PC-9 (cell line): ENCODE results near the gene MYO1H. TPM values are rescaled to one million over a fixed set of nuclear protein-coding genes. Genes with fewer than 3 reads are reported as not detected.

Experiments
- BruUV-seq: library from RNA; stranded (reverse); fragments of 400-500 nt; replicated peaks from 2 replicates; lab custom pipeline; 2021; lab: Mats Ljungman, UMichigan
- CTCF ChIA-PET: fragments of 300-600 bp; sonication (Branson Sonifier 250); formaldehyde crosslinking; loops from one replicate; lab custom pipeline; 2022; ENCODE audit warnings: antibody characterized with exemption; lab: Charles Lee
- POLR2A ChIA-PET: fragments of 300-600 bp; sonication (Branson Sonifier 250); formaldehyde crosslinking; loops from one replicate; lab custom pipeline; 2022; ENCODE audit warnings: antibody characterized with exemption; ENCODE audit not compliant: unreplicated experiment; lab: Charles Lee
- DNase-seq, 2 experiments: peaks; one replicate each; pipeline versions ENCODE4 v3.0.0 to v3.0.0-alpha.2; 2015 to 2022; ENCODE audit warnings: mixed read lengths in 1 of 2
- H2AFZ ChIP-seq: fragments of 200-600 bp; sonication (generic); 2 replicates; pipeline ENCODE4 v1.8.1; 2017; ENCODE audit warnings: antibody characterized with exemption
- H3F3A ChIP-seq: fragments of 200-600 bp; sonication (generic); 2 replicates; pipeline ENCODE4 v1.8.1; 2017; ENCODE audit warnings: antibody characterized with exemption, mild to moderate bottlenecking, low read depth; ENCODE audit not compliant: insufficient read depth
- H3K27ac ChIP-seq: fragments of 200-600 bp; sonication (generic); 2 replicates; pipeline ENCODE4 v1.6.1; 2016; ENCODE audit warnings: mixed run types
- H3K27me3 ChIP-seq: fragments of 200-600 bp; sonication (generic); 2 replicates; pipeline ENCODE4 v1.6.1; 2016; ENCODE audit warnings: low read depth, mixed run types; ENCODE audit not compliant: insufficient read depth
- H3K36me3 ChIP-seq: fragments of 200-600 bp; sonication (generic); 2 replicates; pipeline ENCODE4 v1.6.1; 2016; ENCODE audit warnings: low read depth, mixed run types
- H3K4me1 ChIP-seq: fragments of 200-600 bp; sonication (generic); replicated peaks from 2 replicates; pipeline ENCODE4 v1.6.1; 2016; ENCODE audit warnings: mixed run types; ENCODE audit not compliant: insufficient read depth
- H3K4me2 ChIP-seq: fragments of 200-600 bp; sonication (generic); 2 replicates; pipeline ENCODE4 v1.6.1; 2017; ENCODE audit warnings: mixed run types
- H3K4me3 ChIP-seq: fragments of 200-600 bp; sonication (generic); 2 replicates; pipeline ENCODE4 v1.6.1; 2016; ENCODE audit warnings: mixed run types
- H3K79me2 ChIP-seq: fragments of 200-600 bp; sonication (generic); 2 replicates; pipeline ENCODE4 v1.6.1; 2017; ENCODE audit warnings: low read depth, mixed run types
- H3K9me2 ChIP-seq: fragments of 200-600 bp; sonication (generic); 2 replicates; pipeline ENCODE4 v1.8.1; 2017; ENCODE audit warnings: mild to moderate bottlenecking; ENCODE audit not compliant: insufficient read depth
- H3K9me3 ChIP-seq: fragments of 200-600 bp; sonication (generic); 2 replicates; pipeline ENCODE4 v1.8.1; 2016; ENCODE audit warnings: low read depth; ENCODE audit not compliant: insufficient read depth
- H4K20me1 ChIP-seq: fragments of 200-600 bp; sonication (generic); 2 replicates; pipeline ENCODE4 v1.8.1; 2017; ENCODE audit not compliant: insufficient read depth
- EZH2 ChIP-seq: fragments of 200-600 bp; sonication (generic); IDR thresholded peaks from 2 replicates; pipeline ENCODE4 v1.8.0; 2017; ENCODE audit warnings: antibody characterized with exemption, low read depth
- intact Hi-C: fragments of 100-400 bp; cut with micrococcal nuclease; formaldehyde crosslinking; loops from one replicate; pipeline ENCODE4 v1.10.0; 2022; ENCODE audit not compliant: unreplicated experiment
- total RNA-seq: library from RNA; stranded (reverse); gene quantifications from 2 replicates; pipeline ENCODE4 v1.2.3, GENCODE V29; 2021
- TF ChIP-seq, protein P1 (sequence below): fragments of 200-600 bp; sonication (generic); conservative IDR thresholded peaks from 2 replicates; pipeline ENCODE4 v1.6.1; 2017; ENCODE audit warnings: mixed run types, antibody characterized with exemption, mild to moderate bottlenecking, moderate library complexity

Gene MYO1H
- total RNA-seq, 1 experiment from 2014 or later, result not detected

- Histone ChIP-seq H3K79me2 (no peaks in the 10 kb centered on the region), H3K27me3 (no peaks in the 10 kb centered on the region), H3K4me3 (no peak overlapping the region), H3K9me2 (no peaks in the 10 kb centered on the region), H3K4me1 (no peaks in the 10 kb centered on the region), H3K27ac (no peak overlapping the region), H4K20me1 (no peaks in the 10 kb centered on the region), H3K9me3 (no peaks in the 10 kb centered on the region), H2AFZ (no peak overlapping the region), H3K36me3 (no peaks in the 10 kb centered on the region; the same call in 1 of the 2 replicates), H3F3A (no peaks in the 10 kb centered on the region), H3K4me2 (no peak overlapping the region)
- TF ChIP-seq, protein P1, sequence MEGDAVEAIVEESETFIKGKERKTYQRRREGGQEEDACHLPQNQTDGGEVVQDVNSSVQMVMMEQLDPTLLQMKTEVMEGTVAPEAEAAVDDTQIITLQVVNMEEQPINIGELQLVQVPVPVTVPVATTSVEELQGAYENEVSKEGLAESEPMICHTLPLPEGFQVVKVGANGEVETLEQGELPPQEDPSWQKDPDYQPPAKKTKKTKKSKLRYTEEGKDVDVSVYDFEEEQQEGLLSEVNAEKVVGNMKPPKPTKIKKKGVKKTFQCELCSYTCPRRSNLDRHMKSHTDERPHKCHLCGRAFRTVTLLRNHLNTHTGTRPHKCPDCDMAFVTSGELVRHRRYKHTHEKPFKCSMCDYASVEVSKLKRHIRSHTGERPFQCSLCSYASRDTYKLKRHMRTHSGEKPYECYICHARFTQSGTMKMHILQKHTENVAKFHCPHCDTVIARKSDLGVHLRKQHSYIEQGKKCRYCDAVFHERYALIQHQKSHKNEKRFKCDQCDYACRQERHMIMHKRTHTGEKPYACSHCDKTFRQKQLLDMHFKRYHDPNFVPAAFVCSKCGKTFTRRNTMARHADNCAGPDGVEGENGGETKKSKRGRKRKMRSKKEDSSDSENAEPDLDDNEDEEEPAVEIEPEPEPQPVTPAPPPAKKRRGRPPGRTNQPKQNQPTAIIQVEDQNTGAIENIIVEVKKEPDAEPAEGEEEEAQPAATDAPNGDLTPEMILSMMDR, result no peak
- TF ChIP-seq EZH2, result no peak
- no TSS peak for BruUV-seq
- DNase-seq, result no peak
- intact Hi-C loops, result no loop called here
- ChIA-PET CTCF (no interaction called here), POLR2A (interaction anchor here (0.7 kb wide), 1 partner anchor 32 kb away, joined by 7 read pairs; no protein-coding TSS in a partner anchor)
These were observed 147.3 kb downstream of the MYO1H start for GRCh38 chr12:109495012-109495411.

- no peaks in the 10 kb centered on the region for H3K4me1 ChIP-seq
- no peaks in the 10 kb centered on the region for H3K9me2 ChIP-seq
- no TSS peak for BruUV-seq
- no peaks in the 10 kb centered on the region for H3K79me2 ChIP-seq
- no peak overlapping the region for H3K27ac ChIP-seq
- ChIA-PET CTCF (no interaction called here), POLR2A (no interaction called here)
- intact Hi-C loops, result no loop called here
- H3K27me3 ChIP-seq, result no peaks in the 10 kb centered on the region
- H3K36me3 ChIP-seq, result no peaks in the 10 kb centered on the region
- no peak overlapping the region for H3K4me3 ChIP-seq
- H4K20me1 ChIP-seq, result no peaks in the 10 kb centered on the region
- no peak overlapping the region for H3K4me2 ChIP-seq
- TF ChIP-seq EZH2, result no peak
- TF ChIP-seq, protein P1, result no peak
- H3K9me3 ChIP-seq, result no peaks in the 10 kb centered on the region
- no peak overlapping the region for H2AFZ ChIP-seq
- H3F3A ChIP-seq, result no peaks in the 10 kb centered on the region
- no peak for DNase-seq
These were observed 148.6 kb downstream of the MYO1H start for GRCh38 chr12:109496306-109496705.

DNA sequence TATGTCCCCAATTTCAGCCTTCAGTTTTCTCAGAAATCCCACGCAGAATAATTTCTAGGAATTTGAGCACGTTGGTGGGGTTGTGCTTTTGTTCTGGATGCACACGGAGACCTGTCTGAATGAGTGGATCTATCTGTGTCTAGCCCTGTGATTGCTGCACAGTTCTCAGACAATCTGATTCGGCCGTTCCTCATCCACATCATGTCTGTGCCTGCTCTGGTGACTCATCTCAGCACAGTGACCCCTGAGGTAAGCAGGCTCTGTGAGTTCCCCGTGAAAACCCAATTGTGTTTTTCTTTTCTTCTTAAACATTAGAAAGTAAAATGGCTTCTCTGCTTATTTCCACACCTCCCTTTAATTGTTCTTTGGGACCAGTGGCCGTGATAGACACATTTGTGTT, 150.0 kb downstream of the MYO1H start:
- no peak overlapping the region for H3K4me3 ChIP-seq
- ChIA-PET CTCF (no interaction called here), POLR2A (no interaction called here)
- H4K20me1 ChIP-seq, result no peaks in the 10 kb centered on the region
- H3K4me1 ChIP-seq, result no peaks in the 10 kb centered on the region
- DNase-seq, result no peak
- no peaks in the 10 kb centered on the region for H3K9me3 ChIP-seq
- TF ChIP-seq EZH2, result no peak
- TF ChIP-seq, protein P1, result no peak
- H3F3A ChIP-seq, result no peaks in the 10 kb centered on the region
- no peaks in the 10 kb centered on the region for H3K9me2 ChIP-seq
- intact Hi-C loops, result no loop called here
- no peaks in the 10 kb centered on the region for H3K27me3 ChIP-seq
- no peak overlapping the region for H3K27ac ChIP-seq
- BruUV-seq, result no TSS peak
- no peaks in the 10 kb centered on the region for H3K79me2 ChIP-seq
- H3K4me2 ChIP-seq, result no peak overlapping the region
- 0 out of 2 replicates have a peak, but pooled peaks cover 9% of the 10 kb centered on the region for H3K36me3 ChIP-seq
- no peak overlapping the region for H2AFZ ChIP-seq

Other genes starting within 250 kb of the MYO1H start
- gene ACACB, start 231.3 kb upstream of the MYO1H start, total RNA-seq, result 13.8 and 15.1 TPM in 2 replicates
- not detected in 2 replicates for gene FOXN4, start 38.6 kb upstream of the MYO1H start, total RNA-seq
- 37.4 and 45.9 TPM in 2 replicates for gene KCTD10, start 129.4 kb downstream of the MYO1H start, total RNA-seq
- gene UBE3B, start 129.7 kb downstream of the MYO1H start, total RNA-seq, result 45.4 and 48.0 TPM in 2 replicates
- gene MMAB, start 225.6 kb downstream of the MYO1H start, total RNA-seq, result 52.8 and 84.3 TPM in 2 replicates
- gene MVK, start 225.9 kb downstream of the MYO1H start, total RNA-seq, result 35.6 and 50.8 TPM in 2 replicates